MM.1S (cell line): ENCODE data around the gene GPR137C.

Source experiments
- DNase-seq: peaks from one replicate; pipeline ENCODE4 v3.0.0-alpha.2; 2015
- H2AFZ ChIP-seq: fragments of 300-600 bp; sonication (generic); 2 replicates; pipeline ENCODE4 v1.6.0; 2016; ENCODE audit warnings: antibody characterized with exemption, low read length
- H3F3A ChIP-seq: fragments of 300-600 bp; sonication (generic); 2 replicates; pipeline ENCODE4 v1.6.1; 2016; ENCODE audit warnings: mild to moderate bottlenecking, antibody characterized with exemption, low read length, moderate library complexity, mixed read lengths; ENCODE audit not compliant: insufficient read depth
- H3K27ac ChIP-seq: fragments of 300-600 bp; sonication (generic); 2 replicates; pipeline ENCODE4 v1.5.1; 2016; ENCODE audit warnings: mild to moderate bottlenecking, low read length
- H3K27me3 ChIP-seq: fragments of 300-600 bp; sonication (generic); replicated peaks from 2 replicates; pipeline ENCODE4 v1.6.0; 2016; ENCODE audit warnings: low read length; ENCODE audit not compliant: insufficient read depth
- H3K36me3 ChIP-seq: fragments of 300-600 bp; sonication (generic); replicated peaks from 2 replicates; pipeline ENCODE4 v1.6.1; 2016; ENCODE audit warnings: mild to moderate bottlenecking, low read length, mixed read lengths; ENCODE audit not compliant: insufficient read depth
- H3K4me1 ChIP-seq: fragments of 300-600 bp; sonication (generic); 2 replicates; pipeline ENCODE4 v1.6.1; 2016; ENCODE audit warnings: low read length, mixed read lengths
- H3K4me2 ChIP-seq: fragments of 300-600 bp; sonication (generic); 2 replicates; pipeline ENCODE4 v1.6.0; 2016; ENCODE audit warnings: low read depth, low read length
- H3K4me3 ChIP-seq: fragments of 300-600 bp; sonication (generic); 2 replicates; pipeline ENCODE4 v1.5.1; 2016; ENCODE audit warnings: low read length, mixed read lengths
- H3K79me2 ChIP-seq: fragments of 300-600 bp; sonication (generic); 2 replicates; pipeline ENCODE4 v1.6.1; 2016; ENCODE audit warnings: mixed run types, low read length, mixed read lengths
- H3K9ac ChIP-seq: fragments of 300-600 bp; sonication (generic); 2 replicates; pipeline ENCODE4 v1.6.1; 2016; ENCODE audit warnings: low read length, mixed read lengths
- H3K9me2 ChIP-seq: fragments of 300-600 bp; sonication (generic); replicated peaks from 2 replicates; pipeline ENCODE4 v1.6.1; 2016; ENCODE audit warnings: mild to moderate bottlenecking, low read length, mixed read lengths; ENCODE audit not compliant: insufficient read depth
- H3K9me3 ChIP-seq: fragments of 300-600 bp; sonication (generic); replicated peaks from 2 replicates; pipeline ENCODE4 v1.6.1; 2016; ENCODE audit warnings: mild to moderate bottlenecking, low read length, mixed read lengths; ENCODE audit not compliant: insufficient read depth
- H4K20me1 ChIP-seq: fragments of 300-600 bp; sonication (generic); 2 replicates; pipeline ENCODE4 v1.6.1; 2016; ENCODE audit warnings: mild to moderate bottlenecking, low read length, moderate library complexity, mixed read lengths; ENCODE audit not compliant: insufficient read depth
- EZH2 ChIP-seq: fragments of 300-600 bp; sonication (generic); optimal IDR thresholded peaks from 2 replicates; pipeline ENCODE3; 2017; ENCODE audit warnings: low read depth, mild to moderate bottlenecking, antibody characterized with exemption, low read length, mixed read lengths
- EZH2phosphoT487 ChIP-seq: fragments of 300-600 bp; sonication (generic); IDR thresholded peaks from 2 replicates; pipeline ENCODE4 v1.6.1; 2018; ENCODE audit warnings: antibody characterized with exemption, low read length
- TF ChIP-seq, protein P1 (sequence below): fragments of 300-600 bp; sonication (generic); IDR thresholded peaks from 2 replicates; pipeline ENCODE4 v1.5.1; 2016; ENCODE audit warnings: antibody characterized with exemption, low read length, mixed read lengths

The GPR137C gene

DNA sequence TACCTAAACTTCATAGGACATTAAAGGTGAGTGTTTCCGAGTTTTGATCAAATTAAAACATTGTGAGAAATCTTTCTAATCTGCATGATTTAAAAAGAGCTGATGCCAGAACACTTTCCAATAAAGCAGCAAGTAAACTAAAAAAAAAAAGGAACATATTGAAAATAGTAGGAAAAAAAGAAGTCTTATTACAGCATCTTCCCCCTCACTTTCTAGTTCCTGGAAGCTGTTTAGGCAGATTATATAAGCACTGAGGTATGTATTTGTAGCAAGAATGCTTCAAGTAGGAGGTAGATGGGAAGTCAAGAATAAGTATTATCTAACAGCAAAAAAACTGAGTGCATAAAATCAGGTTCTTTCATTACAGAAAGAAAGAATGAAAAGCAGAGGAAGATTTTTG is 96.9 kb downstream of the GPR137C start:
- no peaks in the 10 kb centered on the region for H3K27me3 ChIP-seq
- H3K4me3 ChIP-seq: no peak overlapping the region
- TF ChIP-seq, protein P1, sequence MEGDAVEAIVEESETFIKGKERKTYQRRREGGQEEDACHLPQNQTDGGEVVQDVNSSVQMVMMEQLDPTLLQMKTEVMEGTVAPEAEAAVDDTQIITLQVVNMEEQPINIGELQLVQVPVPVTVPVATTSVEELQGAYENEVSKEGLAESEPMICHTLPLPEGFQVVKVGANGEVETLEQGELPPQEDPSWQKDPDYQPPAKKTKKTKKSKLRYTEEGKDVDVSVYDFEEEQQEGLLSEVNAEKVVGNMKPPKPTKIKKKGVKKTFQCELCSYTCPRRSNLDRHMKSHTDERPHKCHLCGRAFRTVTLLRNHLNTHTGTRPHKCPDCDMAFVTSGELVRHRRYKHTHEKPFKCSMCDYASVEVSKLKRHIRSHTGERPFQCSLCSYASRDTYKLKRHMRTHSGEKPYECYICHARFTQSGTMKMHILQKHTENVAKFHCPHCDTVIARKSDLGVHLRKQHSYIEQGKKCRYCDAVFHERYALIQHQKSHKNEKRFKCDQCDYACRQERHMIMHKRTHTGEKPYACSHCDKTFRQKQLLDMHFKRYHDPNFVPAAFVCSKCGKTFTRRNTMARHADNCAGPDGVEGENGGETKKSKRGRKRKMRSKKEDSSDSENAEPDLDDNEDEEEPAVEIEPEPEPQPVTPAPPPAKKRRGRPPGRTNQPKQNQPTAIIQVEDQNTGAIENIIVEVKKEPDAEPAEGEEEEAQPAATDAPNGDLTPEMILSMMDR: no peak
- TF ChIP-seq EZH2: no peak
- no peak for TF ChIP-seq EZH2phosphoT487
- H4K20me1 ChIP-seq: no peaks in the 10 kb centered on the region
- H3K4me2 ChIP-seq: no peak overlapping the region
- H2AFZ ChIP-seq: no peak overlapping the region
- no peaks in the 10 kb centered on the region for H3K36me3 ChIP-seq
- H3K9ac ChIP-seq: no peak overlapping the region
- H3K27ac ChIP-seq: no peak overlapping the region
- H3K9me3 ChIP-seq: no peaks in the 10 kb centered on the region
- H3F3A ChIP-seq: no peaks in the 10 kb centered on the region
- no peaks in the 10 kb centered on the region for H3K4me1 ChIP-seq
- no peak for DNase-seq
- no peaks in the 10 kb centered on the region for H3K9me2 ChIP-seq
- H3K79me2 ChIP-seq: no peaks in the 10 kb centered on the region

GRCh38 chr14:52650774-52651173 is 98.1 kb downstream of the GPR137C start:
- Histone ChIP-seq H3K36me3 (no peaks in the 10 kb centered on the region), H3K27me3 (no peaks in the 10 kb centered on the region), H3K4me3 (no peak overlapping the region), H4K20me1 (no peaks in the 10 kb centered on the region), H3K9me3 (no peaks in the 10 kb centered on the region), H3K4me1 (no peaks in the 10 kb centered on the region), H3K27ac (no peak overlapping the region), H3K9ac (no peak overlapping the region), H3K79me2 (no peaks in the 10 kb centered on the region), H3K9me2 (no peaks in the 10 kb centered on the region), H3K4me2 (no peak overlapping the region), H2AFZ (no peak overlapping the region), H3F3A (no peaks in the 10 kb centered on the region)
- no peak for TF ChIP-seq EZH2phosphoT487
- TF ChIP-seq EZH2: no peak
- TF ChIP-seq, protein P1: no peak
- no peak for DNase-seq

- Histone ChIP-seq H3K27ac (no peak overlapping the region), H3K27me3 (no peaks in the 10 kb centered on the region), H3K4me1 (no peaks in the 10 kb centered on the region), H4K20me1 (no peaks in the 10 kb centered on the region), H3K79me2 (no peaks in the 10 kb centered on the region), H3K9me2 (no peaks in the 10 kb centered on the region), H2AFZ (no peak overlapping the region), H3K4me3 (no peak overlapping the region), H3K36me3 (no peaks in the 10 kb centered on the region), H3K4me2 (no peak overlapping the region), H3K9ac (no peak overlapping the region), H3K9me3 (no peaks in the 10 kb centered on the region), H3F3A (no peaks in the 10 kb centered on the region)
- no peak for DNase-seq
- TF ChIP-seq EZH2 (no peak), EZH2phosphoT487 (no peak)
- TF ChIP-seq, protein P1: no peak
Observed at GRCh38 chr14:52656905-52657304, 104.3 kb downstream of the GPR137C start.
